CD14-positive monocyte (primary cell): ENCODE results near the gene DLEU7. TPM values are rescaled to one million over a fixed set of nuclear protein-coding genes. Genes with fewer than 3 reads are reported as not detected.

Experiments used
- DNase-seq, 3 donors: peaks; one replicate each; pipeline ENCODE4 v3.0.0-alpha.2; 2011 to 2022
- H2AFZ ChIP-seq: 2 replicates; pipeline ENCODE4 v1.6.0; 2012; ENCODE audit warnings: mild to moderate bottlenecking, low read depth, low read length, inconsistent platforms; ENCODE audit not compliant: insufficient read depth, poor library complexity, severe bottlenecking
- H3K27ac ChIP-seq, 2 donors: 1 replicate in 1 of 2; 2 replicates in 1 of 2; pipeline ENCODE4 v1.5.1; 2012 to 2013; ENCODE audit warnings: low read length in 2 of 2, control low read depth in 1 of 2, inconsistent platforms in 1 of 2, low read depth in 1 of 2, mild to moderate bottlenecking in 1 of 2
- H3K27me3 ChIP-seq, 2 donors: one replicate each; pipeline versions ENCODE4 v1.6.0 to v1.6.1; 2011 to 2013; ENCODE audit warnings: low read length in 2 of 2; ENCODE audit not compliant: control insufficient read depth in 2 of 2, insufficient read depth in 2 of 2
- H3K36me3 ChIP-seq, 2 donors: replicated peaks in 1 of 2; 1 replicate in 1 of 2; 2 replicates in 1 of 2; pipeline versions ENCODE4 v1.5.1 to v1.6.1; 2012 to 2013; ENCODE audit warnings: low read length in 2 of 2, control low read depth in 1 of 2, inconsistent platforms in 1 of 2, mild to moderate bottlenecking in 1 of 2; ENCODE audit not compliant: insufficient read depth in 2 of 2, control insufficient read depth in 1 of 2
- H3K4me1 ChIP-seq, 2 donors: 1 replicate in 1 of 2; 2 replicates in 1 of 2; pipeline versions ENCODE4 v1.5.1 to v1.6.1; 2012 to 2013; ENCODE audit warnings: low read length in 2 of 2, control low read depth in 1 of 2, inconsistent platforms in 1 of 2, mild to moderate bottlenecking in 1 of 2, moderate library complexity in 1 of 2; ENCODE audit not compliant: insufficient read depth in 2 of 2, control insufficient read depth in 1 of 2
- H3K4me2 ChIP-seq: replicated peaks from 2 replicates; pipeline ENCODE3; 2012; ENCODE audit warnings: low read length, moderate library complexity, mild to moderate bottlenecking; ENCODE audit not compliant: poor library complexity, severe bottlenecking; ENCODE audit errors: extremely low read depth
- H3K4me3 ChIP-seq, 3 experiments: fragments of 200-600 bp in 1 of 3; sonication (generic) in 1 of 3; replicated peaks in 1 of 3; 1 replicate in 2 of 3; 2 replicates in 1 of 3; pipeline ENCODE4 v1.5.1; 2011 to 2013; ENCODE audit warnings: low read length in 3 of 3, mild to moderate bottlenecking in 3 of 3, control low read depth in 2 of 3, low read depth in 2 of 3, inconsistent platforms in 1 of 3, moderate library complexity in 1 of 3
- H3K79me2 ChIP-seq: 2 replicates; pipeline ENCODE4 v1.6.0; 2012; ENCODE audit warnings: mild to moderate bottlenecking, control low read depth, inconsistent platforms, low read length, moderate library complexity; ENCODE audit not compliant: insufficient read depth
- H3K9ac ChIP-seq: 2 replicates; pipeline ENCODE4 v1.6.0; 2017; ENCODE audit warnings: low read length, mild to moderate bottlenecking; ENCODE audit not compliant: insufficient read depth, poor library complexity, severe bottlenecking
- H3K9me3 ChIP-seq, 2 donors: replicated peaks in 1 of 2; 1 replicate in 1 of 2; 2 replicates in 1 of 2; pipeline versions ENCODE4 v1.5.1 to v1.6.1; 2012 to 2013; ENCODE audit warnings: low read length in 2 of 2, control low read depth in 1 of 2; ENCODE audit not compliant: control insufficient read depth in 1 of 2, insufficient read depth in 1 of 2
- H4K20me1 ChIP-seq: 2 replicates; pipeline ENCODE4 v1.6.0; 2012; ENCODE audit warnings: mild to moderate bottlenecking, low read length, control low read depth, moderate library complexity; ENCODE audit not compliant: insufficient read depth
- H3K27ac Mint-ChIP-seq, 7 donors: one replicate each; pipeline ENCODE4 v1.8.0; 2020; ENCODE audit warnings: mild to moderate bottlenecking in 7 of 7, mixed read lengths in 7 of 7, moderate library complexity in 6 of 7, inconsistent platforms in 2 of 7
- H3K27me3 Mint-ChIP-seq, 3 donors: one replicate each; pipeline ENCODE4 v1.8.0; 2021 to 2022; ENCODE audit warnings: low read depth in 3 of 3, mild to moderate bottlenecking in 3 of 3, mixed read lengths in 3 of 3, moderate library complexity in 3 of 3, inconsistent platforms in 1 of 3
- H3K36me3 Mint-ChIP-seq, 2 donors: one replicate each; pipeline ENCODE4 v1.8.0; 2020; ENCODE audit warnings: mixed read lengths in 2 of 2, inconsistent platforms in 1 of 2, mild to moderate bottlenecking in 1 of 2
- H3K4me1 Mint-ChIP-seq: one replicate; pipeline ENCODE4 v1.8.0; 2020; ENCODE audit warnings: mild to moderate bottlenecking, mixed read lengths
- H3K4me3 Mint-ChIP-seq, 2 donors: one replicate each; pipeline ENCODE4 v1.8.0; 2020; ENCODE audit warnings: mild to moderate bottlenecking in 2 of 2, mixed read lengths in 2 of 2, moderate library complexity in 1 of 2
- H3K9me3 Mint-ChIP-seq, 7 donors: one replicate each; pipeline ENCODE4 v1.8.0; 2020 to 2022; ENCODE audit warnings: mixed read lengths in 7 of 7, mild to moderate bottlenecking in 6 of 7, moderate library complexity in 6 of 7, inconsistent platforms in 2 of 7
- WGBS: methylation state at CpG from one replicate; pipeline ENCODE4 v1.1.5; 2013; ENCODE audit warnings: missing lambda C conversion rate; ENCODE audit not compliant: insufficient coverage; 5-methylcytosine and 5-hydroxymethylcytosine counted together
- intact Hi-C, 2 donors: fragments of 100-400 bp; cut with micrococcal nuclease; formaldehyde crosslinking; loops; one replicate each; pipeline versions ENCODE4 v1.15.0 to v1.15.1; 2023
- polyA plus RNA-seq, 3 donors: library from polyadenylated mRNA; depleted of rRNA in 1 of 3; unstranded in 2 of 3; stranded (reverse) in 1 of 3; fragments of 300-500 nt in 2 of 3; fragments of >200 nt in 1 of 3; fragmentation: Illumina TruSeq in 2 of 3; gene quantifications; 1 replicate in 2 of 3; 2 replicates in 1 of 3; pipeline ENCODE4 v1.2.3, GENCODE V29; 2012 to 2021
- small RNA-seq: library from RNA; depleted of rRNA; stranded (forward); fragments of <200 nt; gene quantifications from one replicate; pipeline ENCODE3, GENCODE V24; 2012; ENCODE audit warnings: low read depth; ENCODE audit not compliant: insufficient read length
- TF ChIP-seq, protein P1 (sequence below): fragments of 200-600 bp; IDR thresholded peaks from one replicate; pipeline ENCODE4 v1.8.0; 2022; ENCODE audit warnings: antibody characterized with exemption, mild to moderate bottlenecking

DLEU7 gene
- polyA plus RNA-seq, 3 donors: 1.4 to 16.1 (median 13.0) TPM

- peaks cover 0 to 12% (median 4%) of the 10 kb centered on the region in 7 donors for H3K9me3 Mint-ChIP-seq
- no peak overlapping the region for H3K4me3 Mint-ChIP-seq
- H3K9ac ChIP-seq: no peak overlapping the region
- peaks cover 23% of the 10 kb centered on the region for H3K4me1 Mint-ChIP-seq
- peaks cover 2 to 5% of the 10 kb centered on the region in 2 donors for H3K36me3 Mint-ChIP-seq
- no peak overlapping the region for H3K27ac ChIP-seq
- H2AFZ ChIP-seq: no peak overlapping the region
- TF ChIP-seq, protein P1, sequence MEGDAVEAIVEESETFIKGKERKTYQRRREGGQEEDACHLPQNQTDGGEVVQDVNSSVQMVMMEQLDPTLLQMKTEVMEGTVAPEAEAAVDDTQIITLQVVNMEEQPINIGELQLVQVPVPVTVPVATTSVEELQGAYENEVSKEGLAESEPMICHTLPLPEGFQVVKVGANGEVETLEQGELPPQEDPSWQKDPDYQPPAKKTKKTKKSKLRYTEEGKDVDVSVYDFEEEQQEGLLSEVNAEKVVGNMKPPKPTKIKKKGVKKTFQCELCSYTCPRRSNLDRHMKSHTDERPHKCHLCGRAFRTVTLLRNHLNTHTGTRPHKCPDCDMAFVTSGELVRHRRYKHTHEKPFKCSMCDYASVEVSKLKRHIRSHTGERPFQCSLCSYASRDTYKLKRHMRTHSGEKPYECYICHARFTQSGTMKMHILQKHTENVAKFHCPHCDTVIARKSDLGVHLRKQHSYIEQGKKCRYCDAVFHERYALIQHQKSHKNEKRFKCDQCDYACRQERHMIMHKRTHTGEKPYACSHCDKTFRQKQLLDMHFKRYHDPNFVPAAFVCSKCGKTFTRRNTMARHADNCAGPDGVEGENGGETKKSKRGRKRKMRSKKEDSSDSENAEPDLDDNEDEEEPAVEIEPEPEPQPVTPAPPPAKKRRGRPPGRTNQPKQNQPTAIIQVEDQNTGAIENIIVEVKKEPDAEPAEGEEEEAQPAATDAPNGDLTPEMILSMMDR: no peak
- no peak for DNase-seq
- no peaks in the 10 kb centered on the region for H3K9me3 ChIP-seq
- intact Hi-C loops: no loop called here
- 94% methylated on average over 4 of the region's 9 CpGs for WGBS
- H3K27me3 Mint-ChIP-seq: peaks cover 0 to 2% (median 0%) of the 10 kb centered on the region in 3 donors
- H4K20me1 ChIP-seq: no peaks in the 10 kb centered on the region
- no peak overlapping the region for H3K4me3 ChIP-seq
- peaks cover 5 to 17% of the 10 kb centered on the region in 2 donors for H3K4me1 ChIP-seq
- H3K36me3 ChIP-seq: no peaks in the 10 kb centered on the region
- H3K27me3 ChIP-seq: no peaks in the 10 kb centered on the region
- H3K27ac Mint-ChIP-seq: no peak overlapping the region
- H3K79me2 ChIP-seq: no peaks in the 10 kb centered on the region
- no peak overlapping the region for H3K4me2 ChIP-seq
Observed at GRCh38 chr13:50780201-50781015, 63.1 kb downstream of the DLEU7 start.

DNA sequence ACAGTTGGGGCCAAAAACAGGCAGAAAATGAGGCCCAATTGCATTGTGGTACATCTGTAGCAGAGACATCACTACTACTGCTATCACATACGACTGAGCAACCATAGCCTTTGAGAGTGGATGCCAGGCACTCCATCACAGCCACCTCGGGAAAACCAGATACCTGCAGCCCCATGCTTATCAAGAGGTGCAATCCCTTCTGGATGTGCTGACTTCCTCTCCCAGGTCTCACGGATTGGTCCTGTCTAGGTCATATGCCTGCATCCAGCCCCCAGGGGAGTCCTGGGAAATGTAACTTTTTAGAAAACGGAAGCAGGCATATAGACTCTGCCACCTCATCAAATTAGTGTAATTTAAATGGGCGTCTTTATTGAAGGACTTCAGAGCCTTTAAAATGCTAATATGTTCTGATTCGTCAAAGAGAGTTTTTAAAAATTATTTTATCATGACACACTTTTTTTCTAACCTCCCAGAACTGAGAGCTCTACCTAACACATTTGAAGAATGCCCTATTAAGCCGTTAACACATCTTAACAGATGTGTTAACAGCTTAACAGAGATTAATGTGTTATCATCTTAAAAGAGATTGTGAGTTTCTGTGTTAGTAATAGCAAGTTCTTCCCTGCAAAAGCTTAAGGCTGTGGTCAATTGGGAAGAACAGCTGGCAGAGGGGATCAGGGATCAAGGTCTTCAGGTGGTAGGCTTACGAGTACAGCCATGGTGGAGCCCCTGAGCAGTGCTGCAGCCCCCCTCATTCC, 63.9 kb downstream of the DLEU7 start:
- H3K9me3 ChIP-seq: no peaks in the 10 kb centered on the region
- H3K4me3 Mint-ChIP-seq: no peak overlapping the region
- H3K4me1 Mint-ChIP-seq: peaks cover 20% of the 10 kb centered on the region
- intact Hi-C loops: no loop called here
- H3K4me2 ChIP-seq: no peak overlapping the region
- no peak overlapping the region for H3K4me3 ChIP-seq
- H3K36me3 Mint-ChIP-seq: peaks cover 7 to 9% of the 10 kb centered on the region in 2 donors
- H3K9me3 Mint-ChIP-seq: peaks cover 0 to 19% (median 7%) of the 10 kb centered on the region in 7 donors
- 100% methylated on average over 3 of the region's 8 CpGs for WGBS
- no peak overlapping the region for H3K27ac ChIP-seq
- no peaks in the 10 kb centered on the region for H3K36me3 ChIP-seq
- peaks cover 0 to 2% (median 0%) of the 10 kb centered on the region in 3 donors for H3K27me3 Mint-ChIP-seq
- no peak for DNase-seq
- H2AFZ ChIP-seq: no peak overlapping the region
- H3K9ac ChIP-seq: no peak overlapping the region
- peaks cover 5 to 17% of the 10 kb centered on the region in 2 donors for H3K4me1 ChIP-seq
- TF ChIP-seq, protein P1: no peak
- H4K20me1 ChIP-seq: no peaks in the 10 kb centered on the region
- no peak overlapping the region for H3K27ac Mint-ChIP-seq
- no peaks in the 10 kb centered on the region for H3K27me3 ChIP-seq
- no peaks in the 10 kb centered on the region for H3K79me2 ChIP-seq

Small RNA genes lying within 50 kb of the gene (small RNA-seq; reads per million reads assigned to genes)
- gene RNA5SP28: 1.9 reads per million

Other genes starting within 250 kb of the DLEU7 start
- gene RNASEH2B, start 66.1 kb upstream of the DLEU7 start, polyA plus RNA-seq: 10 to 100 TPM; 30.9 to 71.5 (median 65.9) TPM